HG03432 (cell line): Measurements from ENCODE around the gene CADPS.

Source experiments
- ATAC-seq: cut with Tn5 transposase; IDR thresholded peaks from one replicate; pipeline ENCODE4 v1.9.1; 2021; ENCODE audit warnings: mild to moderate bottlenecking, moderate library complexity; ENCODE audit not compliant: unreplicated experiment

The CADPS gene

DNA sequence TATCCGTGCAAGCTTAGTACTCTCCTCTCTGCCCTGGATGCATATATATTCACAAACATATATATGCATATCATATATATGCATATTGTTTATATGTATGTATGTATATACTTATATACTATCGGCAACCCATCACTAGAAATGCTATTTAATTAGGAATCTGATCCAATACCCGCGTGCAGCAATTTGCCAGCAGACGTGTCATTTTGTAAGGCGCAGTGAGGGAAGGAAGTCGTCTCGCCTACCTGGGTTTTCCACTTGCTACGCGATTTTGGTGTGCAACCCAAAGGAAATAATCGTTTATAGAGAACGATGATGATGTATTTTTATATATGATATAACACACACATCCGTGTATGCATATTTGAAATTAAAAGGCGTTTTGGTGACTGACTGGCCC, 496.3 kb downstream of the CADPS start:
- ATAC-seq = no peak

- no peak for ATAC-seq
Measured at GRCh38 chr3:62378311-62378789, 496.9 kb downstream of the CADPS start.

DNA sequence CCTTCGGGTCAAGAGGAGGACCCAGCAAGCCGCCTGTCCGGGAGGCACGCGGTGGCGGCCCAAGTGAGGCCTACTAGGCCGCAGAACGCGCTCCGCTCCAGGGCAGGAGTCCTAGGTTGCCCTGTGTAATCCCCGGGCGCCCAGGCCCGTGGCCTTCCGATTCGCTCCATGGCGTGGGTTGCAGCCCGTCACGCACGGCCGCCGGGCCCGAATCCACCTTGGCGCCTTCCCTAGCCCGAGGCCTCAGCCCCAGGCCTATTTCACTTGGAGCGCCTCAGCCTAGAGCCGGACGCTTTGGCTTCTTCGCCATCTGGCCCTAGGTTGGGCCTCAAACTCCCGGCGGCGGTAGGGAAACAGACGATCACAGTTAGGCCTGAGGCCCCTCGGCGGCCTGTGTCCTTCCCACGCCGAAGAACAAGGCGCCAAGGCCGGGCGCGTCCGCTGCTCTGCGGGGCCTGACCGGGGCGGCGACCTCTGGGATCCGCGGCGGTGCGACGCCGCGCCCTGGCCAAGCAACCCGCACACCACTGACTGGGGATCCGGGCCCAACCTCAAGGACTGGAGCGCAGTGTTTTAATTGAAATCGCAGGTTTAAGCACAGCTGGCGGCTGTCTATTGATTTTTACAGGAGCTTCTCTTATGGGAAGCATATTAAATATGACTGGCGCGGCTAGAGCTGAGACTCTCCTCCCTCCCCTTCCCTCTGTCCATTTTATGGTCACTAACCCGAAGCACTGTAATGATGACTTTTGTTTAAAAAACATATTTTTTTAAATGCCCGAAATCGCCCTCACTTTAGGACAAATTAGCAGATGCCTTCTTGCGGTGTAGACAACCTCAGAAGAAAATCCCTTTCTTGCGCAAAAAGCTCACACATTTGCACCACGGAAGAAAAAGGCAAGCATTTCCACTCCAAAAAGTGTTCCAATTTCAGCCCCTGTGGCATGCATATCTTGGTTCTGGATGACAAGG, 498.0 kb downstream of the CADPS start:
- ATAC-seq = no peak

- no peak for ATAC-seq
Measured at GRCh38 chr3:62376454-62376720, 498.8 kb downstream of the CADPS start.

DNA sequence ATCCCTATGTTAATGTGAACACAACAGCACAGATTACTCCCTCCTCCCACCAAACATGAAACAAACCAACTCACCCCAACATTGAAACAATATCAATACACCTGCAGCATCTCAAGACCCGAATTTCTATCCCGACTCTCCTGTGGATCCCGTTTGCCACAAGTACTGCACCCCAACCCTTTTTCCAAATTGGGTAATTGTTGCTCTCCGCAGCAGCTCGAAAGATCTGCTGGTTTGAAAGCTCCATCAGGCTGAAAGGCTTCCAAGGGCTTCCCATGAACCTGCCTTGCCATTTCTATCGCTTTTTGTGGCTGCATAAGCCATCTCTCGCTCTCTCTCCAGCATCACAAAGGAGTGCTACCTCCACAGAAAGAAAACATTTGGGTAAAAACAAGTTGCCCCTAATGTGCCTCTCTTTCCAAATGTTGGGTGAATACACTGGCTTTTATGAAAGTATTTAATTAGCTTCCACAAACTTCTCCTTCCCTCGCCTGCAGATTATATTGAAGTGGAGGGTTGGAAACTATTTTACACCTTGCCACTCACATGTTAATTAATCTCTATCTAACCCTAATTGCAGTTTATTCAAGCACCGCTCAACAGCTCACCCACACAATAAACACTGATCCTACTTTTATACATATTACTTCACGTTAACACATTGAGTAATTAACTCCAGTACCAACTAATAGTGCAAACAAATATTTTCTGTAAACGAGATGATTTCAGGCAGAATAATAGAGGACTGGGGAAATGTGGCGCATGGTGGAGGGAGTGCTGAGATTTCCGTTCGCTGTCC, 499.4 kb downstream of the CADPS start:
- ATAC-seq = no peak

DNA sequence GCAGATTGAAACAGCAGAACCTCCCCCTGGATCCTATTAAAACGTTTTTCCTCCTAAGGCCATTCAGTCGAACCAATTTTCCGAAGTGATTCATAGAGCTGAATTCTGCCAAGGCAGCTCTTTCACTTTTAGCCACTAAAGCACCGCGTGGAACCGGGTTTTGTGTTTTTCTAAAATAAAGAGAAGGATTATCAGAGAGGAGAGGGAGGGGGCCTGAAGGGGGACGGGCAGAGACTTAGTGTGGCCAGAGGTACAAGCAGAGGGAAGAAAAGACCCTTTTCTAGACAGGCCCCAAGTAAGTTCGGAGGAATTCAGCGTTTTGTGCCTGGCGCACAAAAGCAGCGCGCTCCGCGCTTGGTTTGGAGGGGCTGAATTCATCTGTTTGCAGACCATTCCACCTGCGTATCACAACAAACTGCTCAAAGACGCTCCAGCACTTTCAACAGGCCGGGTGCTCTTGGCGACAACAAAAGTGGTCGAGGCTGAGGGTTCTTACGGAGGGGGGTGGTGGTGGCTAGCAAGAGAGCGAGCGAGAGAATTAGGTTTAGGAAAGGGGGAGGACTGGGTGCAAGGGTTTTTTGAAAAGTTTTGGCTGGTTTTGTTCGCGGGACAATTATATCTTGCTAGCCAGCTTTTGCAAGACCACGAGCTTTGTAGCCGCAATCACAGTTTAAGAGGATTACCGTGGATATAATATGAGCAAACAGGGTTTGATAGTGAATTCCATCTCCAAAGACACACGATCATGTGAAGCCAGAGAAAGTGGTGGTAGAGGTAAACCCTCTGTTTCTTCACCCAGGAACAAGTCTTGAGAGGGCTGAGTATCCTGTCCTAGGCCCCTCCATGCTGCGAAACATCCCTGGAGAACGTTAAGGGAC, 500.6 kb downstream of the CADPS start:
- ATAC-seq = no peak

DNA sequence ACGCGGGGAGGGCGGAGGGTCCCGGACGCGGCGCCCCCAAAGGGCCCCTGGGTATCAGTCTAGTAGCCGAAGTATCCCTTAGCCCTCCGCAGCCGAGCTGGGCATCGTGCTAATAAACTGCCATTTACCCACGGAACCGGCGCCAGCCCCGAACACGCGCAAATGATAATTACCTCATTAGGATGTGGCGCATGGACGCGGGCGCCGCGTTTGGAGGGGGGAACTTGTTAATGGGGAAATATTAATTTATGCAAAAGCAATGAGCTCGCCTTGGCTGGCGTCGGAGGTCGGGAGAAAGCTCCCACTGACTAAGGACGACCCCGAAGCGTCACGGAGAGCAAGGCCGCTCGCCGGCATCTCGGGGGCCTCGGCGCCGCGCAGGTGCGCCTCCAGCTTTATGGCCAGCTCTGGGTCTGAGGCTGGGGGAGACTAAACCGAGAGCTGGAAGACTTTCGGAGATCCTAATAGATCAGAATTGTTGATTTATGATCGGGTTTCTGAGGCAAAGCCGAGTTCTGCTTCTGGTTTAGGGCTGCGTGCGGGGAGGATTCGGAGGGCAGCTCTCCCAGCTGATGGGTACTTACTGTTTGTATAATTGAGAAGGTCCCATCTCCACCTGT, 501.4 kb downstream of the CADPS start:
- no peak for ATAC-seq

GRCh38 chr3:62373215-62373614, 502.0 kb downstream of the CADPS start, which contains the start of gene FEZF2:
TSS of gene FEZF2 (minus strand) at chr3:62373550. CDS start at chr3:62372868, 682 bp downstream.
- no peak for ATAC-seq

DNA sequence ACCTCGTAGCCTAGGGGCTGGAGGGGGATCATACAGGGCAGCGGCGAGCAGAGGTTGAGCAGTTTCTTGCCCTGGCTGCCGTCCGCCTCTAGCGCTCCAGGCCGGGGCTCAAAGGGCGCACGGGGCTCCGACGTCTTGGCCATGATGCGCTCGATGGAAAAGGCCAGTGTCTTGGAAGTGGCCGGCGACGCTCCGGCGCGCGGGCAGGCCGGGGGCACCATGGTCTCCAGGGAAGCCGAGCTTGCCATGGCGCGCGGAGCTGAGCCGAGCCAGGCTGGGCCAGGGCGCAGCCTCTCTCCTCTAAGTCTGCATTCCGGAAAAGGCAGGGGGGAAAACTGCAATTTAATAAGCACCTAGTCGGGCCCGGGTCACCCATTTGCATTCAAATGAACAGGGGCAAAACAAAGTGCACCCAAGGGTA, 502.6 kb downstream of the CADPS start:
- ATAC-seq = no peak

DNA sequence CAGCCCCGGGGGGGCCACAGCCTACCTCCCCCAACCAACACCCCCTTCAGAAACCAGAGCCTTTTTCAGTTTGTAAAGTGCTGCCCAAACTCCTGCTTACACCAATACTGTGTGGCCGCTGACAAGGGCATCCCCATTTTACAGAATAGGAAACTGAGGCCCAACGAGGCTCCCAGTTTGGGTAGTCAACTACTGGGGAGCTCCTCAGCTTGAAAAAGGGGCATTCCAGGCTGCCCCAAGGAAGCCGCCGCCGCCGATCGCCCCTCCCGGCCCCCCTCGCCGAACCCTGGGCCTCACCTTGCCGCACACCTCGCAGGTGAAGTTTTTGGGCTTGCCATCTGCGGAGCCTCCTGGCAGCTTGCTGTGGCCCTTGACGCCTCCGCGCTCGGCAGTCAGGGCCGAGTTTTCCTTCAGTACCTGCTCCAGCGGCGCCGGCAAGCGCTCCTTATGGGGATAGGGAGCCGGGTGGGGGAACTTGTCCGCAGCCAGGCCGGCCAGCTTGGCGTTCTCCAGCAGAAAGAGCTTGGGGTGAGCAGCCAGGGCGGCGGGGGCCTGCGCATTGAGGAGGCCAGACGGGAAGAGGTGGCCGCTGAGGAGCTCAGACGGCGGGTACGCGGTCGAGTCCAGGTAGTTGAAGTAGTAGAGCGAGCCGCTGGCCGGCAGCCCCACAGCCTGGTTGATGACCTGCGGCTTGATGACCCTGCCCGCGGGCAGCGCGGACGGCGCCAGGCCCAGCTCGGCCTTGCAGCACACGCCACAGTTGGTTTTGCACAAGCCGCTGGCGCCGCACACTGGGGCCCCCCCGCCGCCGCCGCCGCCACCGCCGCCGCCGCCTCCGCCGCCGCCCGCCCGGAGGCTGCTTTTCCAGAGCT, 503.3 kb downstream of the CADPS start:
- ATAC-seq = no peak

GRCh38 chr3:62370858-62371719, 504.1 kb downstream of the CADPS start:
- no peak for ATAC-seq

DNA sequence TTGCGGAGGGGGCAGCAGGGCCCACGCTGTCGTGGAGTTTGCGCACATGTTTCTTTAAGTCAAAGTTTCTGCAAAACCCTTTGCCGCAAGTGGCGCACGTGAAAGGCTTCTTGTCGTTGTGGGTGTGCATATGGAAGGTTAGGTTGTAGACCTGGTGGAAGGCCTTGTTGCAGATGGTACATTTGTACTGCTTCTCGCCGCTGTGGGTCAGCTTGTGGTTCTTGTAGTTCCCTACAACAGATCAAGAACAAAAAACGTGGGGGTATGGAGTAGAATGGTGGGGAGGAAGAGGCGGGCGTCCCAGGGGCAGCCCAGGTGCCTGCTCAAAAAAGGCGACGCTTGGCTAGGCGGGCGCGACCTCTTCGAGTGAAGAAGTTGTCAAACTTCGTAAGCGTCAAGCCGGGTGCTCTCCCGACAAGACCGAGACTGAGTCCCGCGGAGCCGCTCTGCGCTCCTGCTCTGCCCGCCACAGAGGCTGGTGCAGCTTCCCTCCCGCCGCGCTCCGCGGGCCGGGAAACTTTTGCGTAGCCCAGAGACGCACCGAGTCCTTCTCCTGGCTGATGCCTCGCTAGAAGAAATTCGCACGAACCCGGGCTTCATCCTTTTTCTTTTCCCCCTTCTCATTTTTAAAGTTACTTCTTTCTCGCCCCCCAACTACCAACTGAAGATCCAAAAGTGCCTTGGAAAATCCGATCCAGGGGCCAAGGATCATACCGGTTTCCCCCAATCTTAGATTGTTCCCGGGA, 504.9 kb downstream of the CADPS start:
- ATAC-seq = no peak

GRCh38 chr3:62369476-62369743, 505.8 kb downstream of the CADPS start:
- no peak for ATAC-seq

DNA sequence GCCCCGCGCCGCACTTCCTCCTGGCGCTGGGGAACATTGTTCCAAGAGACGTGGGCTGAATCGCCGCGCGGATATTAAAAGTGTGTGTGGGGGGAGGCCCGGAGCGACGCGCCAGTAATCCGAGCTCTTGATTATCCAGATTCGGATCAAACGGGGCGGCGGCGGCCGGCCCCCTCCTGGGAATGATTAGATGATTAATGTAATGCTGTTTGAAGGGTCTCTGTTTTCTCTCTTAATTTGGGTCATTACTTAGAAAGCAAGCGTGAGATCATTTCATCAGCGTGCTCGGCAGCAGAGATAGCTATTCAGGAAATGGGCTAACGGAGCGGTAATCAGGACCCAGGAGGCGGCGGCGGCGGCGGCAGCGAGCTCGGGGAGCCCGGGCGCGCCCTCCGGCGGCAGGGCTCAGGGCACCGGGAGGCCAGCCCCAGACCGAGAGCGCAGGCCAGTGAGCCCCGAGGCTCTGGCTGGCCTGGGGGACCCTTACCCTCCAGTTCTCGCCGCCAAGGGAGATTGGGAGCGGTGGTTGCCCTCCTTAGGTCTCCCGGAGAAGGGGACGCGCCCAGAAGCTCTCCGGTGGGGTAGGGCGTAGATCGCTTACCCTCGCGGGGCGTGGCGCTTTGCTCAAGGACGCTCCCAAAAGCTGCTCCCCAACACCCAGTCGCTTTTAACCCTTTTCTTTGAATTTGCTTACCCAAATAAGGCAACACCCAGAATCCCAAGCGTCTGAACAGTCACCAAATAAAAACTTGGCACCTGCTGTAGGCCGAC, 506.3 kb downstream of the CADPS start:
- ATAC-seq = no peak

- ATAC-seq = no peak
Measured at GRCh38 chr3:62368290-62368704, 506.9 kb downstream of the CADPS start.

DNA sequence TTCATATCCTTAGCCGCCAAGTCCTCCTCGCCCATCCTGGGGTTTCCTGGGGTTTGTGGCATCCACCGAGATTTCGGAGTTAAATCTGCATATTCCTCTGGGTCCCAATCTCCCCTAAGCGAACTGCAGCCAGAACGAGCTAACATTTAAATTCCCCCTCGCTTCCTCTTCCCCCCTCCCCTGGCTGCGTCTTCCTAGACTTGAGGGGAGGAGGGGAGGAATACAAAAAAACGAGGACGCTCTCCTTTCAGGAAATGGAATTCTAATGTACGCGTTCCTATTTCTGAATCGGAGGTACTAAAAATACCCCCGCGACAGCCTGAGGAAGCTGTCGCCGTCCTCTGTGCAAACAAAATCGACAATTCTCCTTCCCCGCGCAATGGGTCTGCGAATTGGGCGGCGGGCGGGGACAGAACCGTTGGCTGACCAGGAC, 507.4 kb downstream of the CADPS start:
- ATAC-seq = no peak

DNA sequence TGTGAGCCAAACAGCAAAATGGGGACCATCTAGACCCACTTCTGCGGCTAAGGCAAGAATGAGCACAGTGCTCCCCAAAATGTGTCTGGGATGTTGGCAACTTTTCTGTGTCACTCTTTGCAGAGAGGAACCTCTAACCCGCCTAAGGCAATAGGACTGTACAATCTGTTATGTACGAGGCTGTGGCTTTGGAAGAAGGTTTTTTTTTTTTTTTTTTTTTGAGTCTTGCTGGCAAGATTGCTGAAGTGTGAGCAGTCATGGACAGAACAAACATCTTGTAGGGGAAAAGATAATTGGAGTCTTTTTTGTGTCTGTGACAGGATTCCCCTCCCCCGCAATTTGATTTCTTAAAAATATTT, 509.1 kb downstream of the CADPS start:
- ATAC-seq = no peak
